ENCODE data around the gene LCE2C.
A peak's percentile ranks its signal among the peaks of the same experiment; 100 is the strongest.
"Not testable (repeated sequence)": the region's sequence is repeated elsewhere in the genome, so short reads cannot be mapped to it uniquely, and the experiment has no call there.

The LCE2C gene

DNA sequence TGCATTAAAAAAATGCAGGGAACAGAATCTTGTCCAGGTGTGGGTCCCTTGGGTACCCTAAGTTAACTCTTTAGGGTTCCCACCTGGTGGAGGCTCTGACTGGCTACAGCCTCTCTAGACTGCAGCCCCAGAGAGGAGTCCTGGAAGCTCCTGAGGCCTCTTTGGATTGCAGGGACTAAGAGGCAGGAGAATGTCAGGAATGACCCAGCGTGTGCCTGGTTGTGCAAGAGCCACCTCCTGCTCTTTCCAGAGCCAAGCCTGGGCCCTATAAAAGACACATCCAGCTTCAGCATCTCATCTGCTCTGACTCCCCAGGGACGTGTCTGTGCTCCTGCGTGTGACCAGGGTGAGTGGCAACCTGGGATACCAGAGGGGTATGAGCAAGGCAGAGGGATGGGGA lies at the start of gene LCE2C:
Gene LCE2C, plus strand, starts transcription at position 297 of the 400 bp plus-strand sequence. CDS start 737 bp downstream, outside the sequence.
- not testable (repeated sequence) for DNase-seq

DNA sequence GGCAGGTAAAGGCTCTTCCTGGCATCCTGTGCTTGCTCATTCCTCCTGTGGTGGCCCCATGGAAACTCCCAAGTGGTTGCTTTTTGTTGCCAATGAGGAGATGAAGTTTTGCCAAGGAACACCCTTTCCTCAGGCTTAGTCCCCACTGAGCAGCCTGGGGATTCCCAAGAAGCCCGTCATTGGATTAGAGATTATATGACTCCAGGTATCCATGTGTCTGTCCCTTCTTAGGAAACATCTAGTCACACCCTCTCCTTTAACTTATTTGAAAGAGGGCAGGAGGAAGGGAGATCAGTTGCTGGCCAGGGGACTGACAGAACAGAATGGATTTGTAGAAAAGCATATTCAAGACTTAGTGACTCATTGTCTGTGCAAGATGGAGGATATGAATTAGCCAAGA lies 48.3 kb upstream of the LCE2C start:
- DNase-seq, result no peak

DNA sequence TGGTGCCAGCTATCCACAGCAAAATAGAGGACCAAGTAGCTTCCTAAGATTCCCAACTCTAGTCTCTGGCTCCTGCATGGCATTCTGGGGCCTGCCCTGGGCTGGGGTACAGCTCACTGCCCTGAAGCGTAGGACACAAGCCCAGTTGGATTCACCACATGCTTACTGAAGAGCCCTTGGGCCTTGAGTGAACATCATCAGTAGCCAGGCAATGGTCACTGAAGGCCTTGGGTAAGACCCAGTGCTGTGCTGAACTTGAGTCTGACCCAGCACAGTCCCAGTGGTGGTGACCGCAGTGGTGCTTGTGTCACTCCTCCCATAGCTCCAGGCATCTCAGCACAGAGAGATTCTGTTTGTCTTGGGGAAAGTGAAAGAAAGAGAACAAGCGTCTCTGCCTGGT lies 44.5 kb upstream of the LCE2C start:
- DNase-seq, result no peak

GRCh38 chr1:152640351-152640750 lies 34.7 kb upstream of the LCE2C start:
- no peak for DNase-seq

- DNase-seq, result no peak
These were observed 31.1 kb upstream of the LCE2C start for GRCh38 chr1:152643945-152644344.

GRCh38 chr1:152645146-152645545 lies 29.9 kb upstream of the LCE2C start:
- no peak for DNase-seq

DNA sequence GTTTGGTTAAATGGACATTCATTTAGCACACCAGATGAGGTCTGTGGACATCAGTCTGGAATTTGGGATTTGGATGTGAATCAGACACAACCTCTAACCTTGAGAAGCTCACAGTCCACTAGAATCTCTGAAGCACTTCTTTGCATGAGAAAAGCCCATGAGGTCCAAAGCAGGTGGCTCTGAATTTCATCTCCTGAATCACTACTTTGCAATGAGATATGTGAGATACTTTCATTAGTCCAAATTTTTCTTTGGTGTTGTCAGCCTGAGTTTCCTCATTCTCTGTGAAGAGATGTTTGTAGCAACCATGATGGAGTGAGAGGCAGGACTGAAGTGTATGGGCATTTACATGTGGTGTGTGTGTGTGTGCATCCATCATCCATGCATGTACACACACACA lies 28.4 kb upstream of the LCE2C start:
- no peak for DNase-seq

- peak; percentile 16 to 22 for DNase-seq
These were observed 21.0 kb upstream of the LCE2C start for GRCh38 chr1:152654110-152654509.

GRCh38 chr1:152656459-152656858 lies 18.6 kb upstream of the LCE2C start:
- no peak for DNase-seq

GRCh38 chr1:152657677-152658076 lies 17.4 kb upstream of the LCE2C start:
- no peak for DNase-seq

- DNase-seq, result no peak
These were observed 16.4 kb upstream of the LCE2C start for GRCh38 chr1:152658649-152659048.

- no peak for DNase-seq
These were observed 12.0 kb upstream of the LCE2C start, which contains the start of gene LCE2D for GRCh38 chr1:152663098-152663497. Gene LCE2D (plus strand): TSS chr1:152663380. CDS start chr1:152664106, 726 bp downstream.

- DNase-seq, result not testable (repeated sequence)
These were observed 8.9 kb upstream of the LCE2C start for GRCh38 chr1:152666171-152666570.

GRCh38 chr1:152667648-152668047 lies 7.4 kb upstream of the LCE2C start:
- DNase-seq, result no peak

GRCh38 chr1:152673016-152673415 lies 2.1 kb upstream of the LCE2C start:
- DNase-seq, result no peak

DNA sequence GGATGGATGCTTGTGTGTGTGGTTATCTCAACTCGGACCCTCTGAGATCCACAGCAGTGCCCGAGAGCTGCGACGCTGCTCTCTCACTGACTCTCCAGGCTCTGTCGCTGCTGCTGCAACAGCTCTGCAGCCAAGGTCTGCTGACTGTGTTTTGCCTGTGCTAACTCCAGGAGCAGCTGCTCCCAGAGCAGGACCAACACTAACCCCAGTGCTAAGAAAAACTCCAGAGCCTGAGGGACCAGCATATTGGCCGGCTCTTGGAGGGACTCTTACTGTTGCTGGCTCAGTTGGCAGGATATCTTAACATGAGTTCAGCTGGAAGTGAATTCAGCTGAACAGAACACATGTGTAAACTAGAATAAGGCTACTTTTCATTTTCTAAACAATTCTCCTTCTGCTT lies 4.4 kb downstream of the LCE2C start:
- DNase-seq, result no peak

DNA sequence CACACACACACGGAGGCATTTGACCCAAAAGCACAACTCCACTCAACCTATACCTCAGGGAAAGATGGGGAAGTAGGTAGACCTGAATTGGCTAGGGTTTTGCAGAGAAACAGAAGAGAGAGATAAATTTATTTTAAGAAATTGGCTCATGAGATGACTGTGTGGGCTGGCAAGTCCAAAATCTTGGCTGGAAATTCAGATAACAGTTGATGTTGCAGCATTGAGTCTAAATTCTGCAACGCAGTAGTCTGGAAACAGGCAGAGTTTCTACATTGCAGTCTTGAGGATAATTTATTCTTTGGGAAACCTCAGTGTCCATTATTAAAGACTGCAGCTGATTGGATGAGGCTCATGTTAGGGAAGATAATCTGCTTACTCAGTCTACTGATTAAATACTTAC lies 6.5 kb downstream of the LCE2C start:
- no peak for DNase-seq

DNA sequence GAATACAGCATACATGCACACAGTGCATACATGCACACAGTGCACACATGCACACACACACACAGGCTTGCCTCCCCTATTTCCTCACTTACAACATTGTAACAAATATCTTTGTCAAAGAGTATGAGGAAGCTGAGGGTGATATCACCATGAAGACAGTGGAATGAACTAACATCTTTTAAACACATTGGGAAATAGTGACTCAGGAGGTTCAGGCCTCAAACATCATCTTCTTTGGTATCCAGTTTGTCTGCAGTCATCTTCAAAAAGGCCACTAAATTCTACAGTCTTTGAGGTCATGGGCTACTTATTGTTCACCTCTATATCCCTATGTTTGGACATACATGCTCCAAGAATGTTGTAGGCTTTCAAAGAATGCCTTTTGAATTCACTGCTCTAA lies 8.8 kb downstream of the LCE2C start:
- no peak for DNase-seq

DNA sequence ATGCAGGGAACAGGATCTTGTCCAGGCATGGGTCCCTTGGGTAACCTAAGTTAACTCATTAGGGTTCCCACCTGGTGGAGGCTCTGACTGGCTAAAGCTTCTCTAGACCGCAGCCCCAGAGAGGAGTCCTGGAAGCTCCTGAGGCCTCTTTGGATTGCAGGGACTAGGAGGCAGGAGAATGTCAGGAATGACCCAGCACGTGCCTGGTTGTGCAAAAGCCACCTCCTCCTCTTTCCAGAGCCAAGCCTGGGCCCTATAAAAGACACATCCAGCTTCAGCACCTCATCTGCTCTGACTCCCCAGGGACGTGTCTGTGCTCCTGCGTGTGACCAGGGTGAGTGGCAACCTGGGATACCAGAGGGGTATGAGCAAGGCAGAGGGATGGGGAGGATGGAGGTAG lies 10.7 kb downstream of the LCE2C start, which contains the start of gene LCE2B:
Gene LCE2B, plus strand, starts transcription at position 301 of the 400 bp plus-strand sequence. CDS start 721 bp downstream, outside the sequence.
- DNase-seq, result not testable (repeated sequence)

- no peak for DNase-seq
These were observed 22.9 kb downstream of the LCE2C start, which contains the start of gene LCE2A for GRCh38 chr1:152697701-152698600. Gene LCE2A (plus strand): TSS chr1:152698345. CDS start chr1:152698902, 557 bp downstream.

- DNase-seq, result no peak
These were observed 24.7 kb downstream of the LCE2C start for GRCh38 chr1:152699746-152700145.

GRCh38 chr1:152707860-152708259 lies 32.8 kb downstream of the LCE2C start, which contains the start of gene LCE4A:
Gene LCE4A (plus strand): TSS chr1:152708160. CDS start chr1:152709076, 916 bp downstream.
- DNase-seq, result no peak

DNA sequence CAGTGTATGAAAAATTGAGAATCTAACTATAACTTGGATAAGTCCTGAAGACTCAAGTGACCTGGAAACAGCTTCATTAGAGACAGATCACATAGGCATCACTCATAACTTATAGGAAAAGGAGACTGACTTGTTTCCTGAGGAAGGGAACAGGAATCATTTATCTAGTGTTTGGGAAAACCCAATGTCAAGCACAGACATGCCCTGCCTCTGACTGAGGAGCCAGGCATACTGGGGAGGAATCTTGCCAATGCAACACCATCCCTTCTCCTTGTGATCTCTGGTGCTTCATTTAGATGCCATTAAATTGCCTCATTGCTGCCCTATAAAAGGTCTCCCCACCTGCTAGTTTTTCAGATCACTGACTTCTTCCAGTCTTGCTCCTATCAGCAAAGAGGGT lies 43.2 kb downstream of the LCE2C start:
- no peak for DNase-seq

GRCh38 chr1:152725261-152725660 lies 50.2 kb downstream of the LCE2C start:
- DNase-seq, result no peak
